ENCODE data around the gene SCLY. TPM values are rescaled to one million over a fixed set of nuclear protein-coding genes. Genes with fewer than 3 reads are reported as not detected.
"Not testable (repeated sequence)": the region's sequence is repeated elsewhere in the genome, so short reads cannot be mapped to it uniquely, and the experiment has no call there.

Gene SCLY
- total and polyA plus RNA-seq, 4 donors = 13.9 to 27.0 (median 19.3) TPM

DNA sequence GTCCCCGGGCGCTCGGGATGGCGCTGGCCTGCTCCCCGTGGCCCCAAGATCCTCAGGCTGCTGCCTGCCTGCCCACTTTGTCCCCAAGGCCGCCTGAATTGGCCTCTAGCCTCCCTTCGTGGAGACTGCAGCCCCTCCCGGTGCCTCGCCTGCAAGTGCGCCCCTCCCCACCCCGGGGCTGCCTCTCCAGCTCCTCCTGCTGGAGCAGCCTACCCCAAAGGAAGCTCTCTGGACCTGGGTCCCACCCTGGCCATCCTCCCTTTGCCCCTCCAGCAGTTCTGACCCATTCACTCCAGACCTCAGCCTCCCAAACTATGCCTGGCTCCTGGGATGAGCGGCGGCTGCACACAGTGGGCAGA lies 45.5 kb downstream of the SCLY start:
- no peak overlapping the region for H3K27ac ChIP-seq (ENCODE audit: low read depth, low read length)
- no peak for DNase-seq (ENCODE audit: low read depth in 4 of 6, low spot score in 6 of 6)
- H3K27me3 ChIP-seq (ENCODE audit: control insufficient read depth, insufficient read depth, low read length) = no peaks in the 10 kb centered on the region
- H3K9me3 ChIP-seq (ENCODE audit: control insufficient read depth, insufficient read depth, low read length) = no peaks in the 10 kb centered on the region
- peaks cover 11% of the 10 kb centered on the region for H3K4me1 ChIP-seq (ENCODE audit: control insufficient read depth, insufficient read depth, low read length)
- H3K36me3 ChIP-seq (ENCODE audit: control insufficient read depth, insufficient read depth, low read length) = no peaks in the 10 kb centered on the region
- no peak overlapping the region for H3K4me3 ChIP-seq (ENCODE audit: low read depth, low read length)
- 81% methylated on average over 13 of the region's 13 CpGs for WGBS (ENCODE audit: insufficient coverage)

DNA sequence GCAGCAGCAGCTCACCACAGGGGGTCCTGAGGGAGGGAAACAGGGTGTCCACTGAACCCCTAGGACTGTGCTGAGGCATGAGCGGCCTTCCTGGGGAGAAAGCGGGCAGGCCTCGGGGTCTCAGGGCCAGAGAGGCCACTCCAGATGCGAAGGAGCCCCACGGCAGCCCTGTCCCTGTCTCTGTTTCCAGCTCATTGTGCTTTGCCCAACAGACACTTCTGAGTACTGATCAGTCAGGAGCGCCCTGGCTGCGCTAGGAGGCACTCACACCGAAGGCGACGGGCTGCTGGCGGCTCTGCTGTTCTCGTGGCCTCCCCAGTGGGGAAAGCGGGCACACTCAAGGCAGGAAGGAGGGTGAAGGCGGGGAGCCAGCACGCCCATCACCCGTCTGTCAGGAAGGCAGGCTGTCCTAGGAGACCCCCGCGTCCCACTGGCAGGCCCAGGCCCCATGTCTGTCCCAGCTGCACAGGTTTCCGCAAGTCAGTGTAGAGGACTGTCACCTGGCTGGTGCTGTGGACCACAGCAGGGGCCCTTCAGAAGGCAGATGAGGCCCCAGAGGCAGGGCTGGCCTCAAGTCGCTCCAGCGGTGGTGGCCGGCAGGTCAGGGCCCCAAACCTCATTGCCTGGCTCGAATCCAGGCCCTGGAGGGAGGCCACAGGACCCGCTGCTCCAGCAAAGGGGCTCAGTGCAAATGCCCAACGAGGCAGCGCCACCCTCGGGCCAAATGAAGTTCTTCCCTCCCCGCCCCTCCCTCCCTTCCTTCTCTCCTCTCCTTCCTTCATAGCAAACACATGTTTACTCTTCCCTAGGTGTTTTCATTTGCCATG lies 46.1 kb downstream of the SCLY start:
- peaks cover 11% of the 10 kb centered on the region for H3K4me1 ChIP-seq (ENCODE audit: control insufficient read depth, insufficient read depth, low read length)
- H3K4me3 ChIP-seq (ENCODE audit: low read depth, low read length) = no peak overlapping the region
- H3K36me3 ChIP-seq (ENCODE audit: control insufficient read depth, insufficient read depth, low read length) = no peaks in the 10 kb centered on the region
- WGBS (ENCODE audit: insufficient coverage) = 68% methylated on average over 27 of the region's 28 CpGs
- H3K9me3 ChIP-seq (ENCODE audit: control insufficient read depth, insufficient read depth, low read length) = no peaks in the 10 kb centered on the region
- no peak for DNase-seq (ENCODE audit: low read depth in 4 of 6, low spot score in 6 of 6)
- H3K27ac ChIP-seq (ENCODE audit: low read depth, low read length) = no peak overlapping the region
- no peaks in the 10 kb centered on the region for H3K27me3 ChIP-seq (ENCODE audit: control insufficient read depth, insufficient read depth, low read length)

DNA sequence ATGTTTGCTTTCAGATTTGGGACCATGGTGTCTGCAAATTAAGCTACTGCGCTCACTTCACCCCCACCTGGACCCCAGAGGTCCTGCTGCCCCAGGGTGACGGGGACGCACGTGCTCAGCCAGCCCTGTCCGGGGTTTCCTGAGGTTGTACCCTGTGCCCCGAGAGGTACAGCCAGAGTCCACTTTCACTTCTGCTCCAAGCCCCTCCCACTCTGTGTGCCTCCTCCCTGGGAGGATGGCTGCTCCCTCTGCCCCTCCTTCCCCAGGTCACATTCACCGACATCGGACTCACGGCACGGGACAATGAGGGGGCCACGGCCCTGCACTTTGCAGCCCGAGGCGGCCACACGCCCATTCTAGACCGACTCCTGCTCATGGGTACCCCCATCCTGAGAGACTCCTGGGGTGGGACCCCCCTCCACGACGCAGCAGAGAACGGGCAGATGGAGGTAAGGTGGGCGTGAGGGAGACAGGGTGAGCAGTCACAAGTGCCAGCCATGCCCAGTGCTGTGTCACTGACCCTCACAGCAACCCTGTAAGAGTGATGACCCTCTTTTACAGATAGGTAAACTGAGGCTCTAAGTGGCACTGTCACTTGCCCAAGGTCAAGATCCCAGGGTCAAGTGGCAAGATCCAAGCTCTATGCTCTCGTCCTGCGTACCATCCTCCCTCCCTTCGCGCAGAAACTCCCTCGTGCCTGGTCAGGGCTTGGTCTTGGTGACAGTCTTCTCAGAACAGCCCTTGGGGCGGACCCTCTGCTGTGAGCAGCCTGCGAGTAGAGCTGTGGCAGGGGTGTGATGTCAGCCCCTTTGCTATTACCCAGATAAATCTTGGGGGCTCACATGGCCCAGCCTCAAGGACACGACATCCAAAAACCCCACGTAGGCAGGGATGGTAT lies 47.0 kb downstream of the SCLY start:
- 86% methylated on average over 26 of the region's 28 CpGs for WGBS (ENCODE audit: insufficient coverage)
- Histone ChIP-seq H3K27me3 (ENCODE audit: control insufficient read depth, insufficient read depth, low read length) (no peaks in the 10 kb centered on the region), H3K27ac (ENCODE audit: low read depth, low read length) (no peak overlapping the region), H3K4me3 (ENCODE audit: low read depth, low read length) (no peak overlapping the region), H3K9me3 (ENCODE audit: control insufficient read depth, insufficient read depth, low read length) (no peaks in the 10 kb centered on the region), H3K36me3 (ENCODE audit: control insufficient read depth, insufficient read depth, low read length) (no peaks in the 10 kb centered on the region), H3K4me1 (ENCODE audit: control insufficient read depth, insufficient read depth, low read length) (peaks cover 11% of the 10 kb centered on the region)
- DNase-seq (ENCODE audit: low read depth in 4 of 6, low spot score in 6 of 6) = no peak

DNA sequence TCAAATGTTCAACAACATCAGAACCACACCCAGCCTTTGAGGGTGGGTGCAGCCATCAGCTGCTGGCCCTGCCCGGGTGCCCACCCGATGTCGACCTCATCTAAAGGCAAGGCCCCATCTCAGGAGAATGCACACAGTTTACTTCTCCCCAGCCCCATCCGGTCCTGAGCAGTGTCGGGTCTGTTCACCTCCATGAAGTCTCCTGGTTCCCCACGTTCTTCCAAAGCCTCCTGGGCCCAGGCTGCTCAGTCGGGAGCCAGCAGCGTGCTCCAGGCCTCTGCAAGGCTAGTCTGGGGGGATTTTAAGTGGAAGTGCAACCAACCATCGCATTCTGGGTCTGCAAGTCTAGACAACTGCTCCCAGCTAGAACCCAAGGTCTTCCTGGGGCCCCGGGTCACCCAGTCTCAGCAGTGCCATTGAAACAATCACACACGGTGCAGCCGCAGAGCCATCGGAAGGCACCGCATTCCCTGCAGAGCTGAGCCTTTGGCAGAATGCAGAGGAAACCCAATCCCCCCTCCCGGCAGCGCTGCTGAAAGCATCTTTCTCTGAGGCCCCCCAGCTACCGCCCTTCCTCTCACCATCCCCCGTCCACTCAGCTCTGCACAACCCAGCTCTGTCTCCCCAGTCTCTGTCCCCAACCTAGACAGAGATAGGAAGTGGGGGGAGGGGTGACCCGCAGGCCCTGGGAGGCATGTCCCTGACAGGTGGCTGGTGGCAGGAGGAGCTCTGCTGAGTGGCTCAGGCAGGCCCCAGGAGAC lies 47.8 kb downstream of the SCLY start:
- H3K4me1 ChIP-seq (ENCODE audit: control insufficient read depth, insufficient read depth, low read length) = peaks cover 11% of the 10 kb centered on the region
- H3K4me3 ChIP-seq (ENCODE audit: low read depth, low read length) = no peak overlapping the region
- no peak overlapping the region for H3K27ac ChIP-seq (ENCODE audit: low read depth, low read length)
- H3K27me3 ChIP-seq (ENCODE audit: control insufficient read depth, insufficient read depth, low read length) = no peaks in the 10 kb centered on the region
- DNase-seq (ENCODE audit: low read depth in 4 of 6, low spot score in 6 of 6) = peak in 1 of 6 donors; percentile 9
- no peaks in the 10 kb centered on the region for H3K36me3 ChIP-seq (ENCODE audit: control insufficient read depth, insufficient read depth, low read length)
- H3K9me3 ChIP-seq (ENCODE audit: control insufficient read depth, insufficient read depth, low read length) = no peaks in the 10 kb centered on the region
- 54% methylated on average over 14 of the region's 19 CpGs for WGBS (ENCODE audit: insufficient coverage)

DNA sequence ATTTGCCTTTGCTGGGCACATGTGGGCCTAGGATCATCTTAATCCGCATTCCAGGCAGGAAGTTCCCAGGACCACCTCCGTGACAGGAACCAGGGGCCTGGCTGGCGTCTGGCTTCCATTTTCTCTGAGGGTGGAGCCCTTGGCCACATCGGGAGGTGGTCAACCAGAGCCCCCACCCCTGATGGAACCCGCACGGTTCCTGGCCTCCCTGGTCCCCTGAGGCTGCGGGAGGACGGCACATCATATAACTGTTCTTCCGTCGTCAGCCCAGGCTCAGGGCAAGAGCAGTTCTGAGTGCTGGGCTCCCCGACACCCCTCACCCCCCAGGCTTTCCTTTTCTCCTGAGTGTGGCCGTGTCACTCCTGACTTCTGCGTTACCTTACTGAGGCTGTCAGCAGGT lies 52.8 kb downstream of the SCLY start:
- H3K27ac ChIP-seq (ENCODE audit: low read depth, low read length) = no peak overlapping the region
- no peaks in the 10 kb centered on the region for H3K9me3 ChIP-seq (ENCODE audit: control insufficient read depth, insufficient read depth, low read length)
- H3K27me3 ChIP-seq (ENCODE audit: control insufficient read depth, insufficient read depth, low read length) = peaks cover 2% of the 10 kb centered on the region
- 94% methylated on average over 13 of the region's 13 CpGs for WGBS (ENCODE audit: insufficient coverage)
- H3K36me3 ChIP-seq (ENCODE audit: control insufficient read depth, insufficient read depth, low read length) = no peaks in the 10 kb centered on the region
- no peak for DNase-seq (ENCODE audit: low read depth in 4 of 6, low spot score in 6 of 6)
- peaks cover 5% of the 10 kb centered on the region for H3K4me1 ChIP-seq (ENCODE audit: control insufficient read depth, insufficient read depth, low read length)
- no peak overlapping the region for H3K4me3 ChIP-seq (ENCODE audit: low read depth, low read length)

DNA sequence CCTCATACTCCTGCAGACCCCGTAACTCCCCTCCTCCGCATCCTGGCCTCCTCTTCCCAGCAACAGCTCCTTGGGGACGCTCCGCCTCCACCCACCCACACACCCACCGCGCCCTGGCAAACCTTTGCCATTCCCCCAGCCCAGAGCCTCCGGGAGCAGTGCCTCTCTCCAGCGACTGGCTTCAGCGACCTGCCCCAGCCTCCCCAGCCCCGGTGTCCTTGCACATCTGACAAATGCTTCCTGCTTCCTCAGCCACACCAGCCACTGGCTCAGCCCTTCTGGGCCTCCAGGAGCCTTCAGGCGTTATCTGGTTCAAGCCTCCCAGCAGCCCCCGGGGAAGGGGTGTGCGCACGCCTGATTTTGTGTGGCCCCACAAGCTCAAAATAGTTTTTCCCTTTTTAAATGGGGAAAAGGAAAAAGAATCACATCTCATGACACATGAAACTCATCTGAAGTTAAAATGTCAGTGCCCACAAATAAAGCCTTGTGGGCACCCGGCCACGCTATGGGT lies 53.6 kb downstream of the SCLY start:
- H3K36me3 ChIP-seq (ENCODE audit: control insufficient read depth, insufficient read depth, low read length) = no peaks in the 10 kb centered on the region
- no peak overlapping the region for H3K4me3 ChIP-seq (ENCODE audit: low read depth, low read length)
- H3K4me1 ChIP-seq (ENCODE audit: control insufficient read depth, insufficient read depth, low read length) = no peaks in the 10 kb centered on the region
- no peak overlapping the region for H3K27ac ChIP-seq (ENCODE audit: low read depth, low read length)
- DNase-seq (ENCODE audit: low read depth in 4 of 6, low spot score in 6 of 6) = no peak
- WGBS (ENCODE audit: insufficient coverage) = 85% methylated on average over 12 of the region's 16 CpGs
- H3K9me3 ChIP-seq (ENCODE audit: control insufficient read depth, insufficient read depth, low read length) = no peaks in the 10 kb centered on the region
- H3K27me3 ChIP-seq (ENCODE audit: control insufficient read depth, insufficient read depth, low read length) = peaks cover 2% of the 10 kb centered on the region

DNA sequence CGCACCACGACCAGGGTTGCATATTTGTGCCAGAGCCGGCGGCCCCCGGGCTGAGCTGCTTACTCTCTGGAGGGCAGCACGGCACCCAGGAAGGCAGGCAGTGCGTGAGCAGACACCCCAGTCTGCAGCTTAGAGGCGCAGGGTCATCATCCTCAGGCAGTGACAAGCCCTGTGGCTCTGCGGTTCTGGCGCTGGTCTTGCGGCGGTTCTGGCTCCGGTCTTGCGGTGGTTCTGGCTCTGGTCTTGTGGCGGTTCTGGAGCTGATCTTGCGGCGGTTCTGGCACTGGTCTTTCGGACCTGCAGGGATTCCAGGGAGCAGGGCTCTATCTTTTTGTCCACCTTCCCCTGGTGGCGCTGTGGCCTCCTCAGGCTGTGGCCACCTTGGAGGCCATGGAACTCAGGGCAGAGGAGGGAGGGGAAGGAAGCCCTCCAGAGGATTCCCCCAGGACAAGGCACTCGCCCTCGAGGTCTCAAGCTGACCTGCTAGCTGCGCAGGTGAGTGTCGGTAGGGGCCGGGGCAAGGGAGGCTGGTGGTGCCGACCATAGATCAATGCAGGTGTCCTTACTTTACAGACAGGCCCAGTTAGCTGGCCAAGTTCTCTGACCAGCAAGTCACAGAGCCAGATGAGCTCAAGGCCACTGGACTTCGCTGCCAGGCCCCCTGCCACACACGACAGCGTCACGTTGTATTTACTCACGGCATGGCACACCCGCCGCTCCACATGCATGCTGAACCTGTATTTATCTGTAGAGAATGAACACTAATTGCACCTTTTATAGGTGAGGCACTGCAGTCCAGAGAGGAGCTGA lies 54.3 kb downstream of the SCLY start:
- Histone ChIP-seq H3K36me3 (ENCODE audit: control insufficient read depth, insufficient read depth, low read length) (no peaks in the 10 kb centered on the region), H3K4me3 (ENCODE audit: low read depth, low read length) (no peak overlapping the region), H3K27me3 (ENCODE audit: control insufficient read depth, insufficient read depth, low read length) (peaks cover 2% of the 10 kb centered on the region), H3K9me3 (ENCODE audit: control insufficient read depth, insufficient read depth, low read length) (no peaks in the 10 kb centered on the region), H3K4me1 (ENCODE audit: control insufficient read depth, insufficient read depth, low read length) (peaks cover 3% of the 10 kb centered on the region), H3K27ac (ENCODE audit: low read depth, low read length) (no peak overlapping the region)
- DNase-seq (ENCODE audit: low read depth in 4 of 6, low spot score in 6 of 6) = no peak
- 88% methylated on average over 26 of the region's 32 CpGs for WGBS (ENCODE audit: insufficient coverage)

DNA sequence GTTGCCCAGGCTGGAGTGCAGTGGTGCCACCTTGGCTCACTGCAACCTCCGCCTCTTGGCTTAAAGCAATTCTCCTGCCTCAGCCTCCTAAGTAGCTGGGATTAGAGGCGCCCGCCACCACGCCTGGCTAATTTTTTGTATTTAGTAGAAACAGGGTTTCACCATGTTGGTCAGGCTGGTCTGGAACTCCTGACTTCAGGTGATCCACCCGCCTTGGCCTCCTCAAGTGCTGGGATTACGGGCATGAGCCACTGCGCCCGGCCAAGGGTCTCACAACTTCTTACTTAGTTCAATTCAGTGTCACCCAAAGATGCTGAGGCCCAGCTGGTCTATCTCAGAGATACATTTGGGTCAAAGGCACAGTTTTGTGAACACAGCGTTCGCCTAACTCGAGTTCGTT lies 54.9 kb downstream of the SCLY start:
- H3K27ac ChIP-seq (ENCODE audit: low read depth, low read length); H3K27me3 ChIP-seq (ENCODE audit: control insufficient read depth, insufficient read depth, low read length); H3K4me3 ChIP-seq (ENCODE audit: low read depth, low read length); H3K36me3 ChIP-seq (ENCODE audit: control insufficient read depth, insufficient read depth, low read length); H3K4me1 ChIP-seq (ENCODE audit: control insufficient read depth, insufficient read depth, low read length); DNase-seq (ENCODE audit: low read depth in 4 of 6, low spot score in 6 of 6); H3K9me3 ChIP-seq (ENCODE audit: control insufficient read depth, insufficient read depth, low read length): not testable (repeated sequence)
- WGBS (ENCODE audit: insufficient coverage) = 97% methylated on average over 10 of the region's 12 CpGs
